Endodermal cell (in vitro differentiated cells): ENCODE data around the gene LHFPL2. TPM values are rescaled to one million over a fixed set of nuclear protein-coding genes. Genes with fewer than 3 reads are reported as not detected.
"Not testable (repeated sequence)": the region's sequence is repeated elsewhere in the genome, so short reads cannot be mapped to it uniquely, and the experiment has no call there.

Experiments used
- DNase-seq: peaks from one replicate; pipeline ENCODE4 v3.0.0-alpha.2; 2017
- H3K27ac ChIP-seq: 2 replicates; pipeline ENCODE4 v1.5.1; 2013; ENCODE audit warnings: mild to moderate bottlenecking, low read depth, low read length, moderate library complexity
- H3K27me3 ChIP-seq: 2 replicates; pipeline ENCODE4 v1.6.1; 2013; ENCODE audit warnings: mild to moderate bottlenecking, low read length, moderate library complexity; ENCODE audit not compliant: insufficient read depth, control insufficient read depth, poor library complexity, severe bottlenecking
- H3K36me3 ChIP-seq: 2 replicates; pipeline ENCODE4 v1.7.0; 2013; ENCODE audit warnings: mild to moderate bottlenecking, low read length, moderate library complexity; ENCODE audit not compliant: control insufficient read depth, insufficient read depth
- H3K4me1 ChIP-seq: one replicate; pipeline ENCODE4 v1.7.0; 2013; ENCODE audit warnings: low read length; ENCODE audit not compliant: control insufficient read depth, insufficient read depth
- H3K4me3 ChIP-seq: 2 replicates; pipeline ENCODE4 v1.5.1; 2013; ENCODE audit warnings: mild to moderate bottlenecking, low read length, moderate library complexity
- H3K9ac ChIP-seq: 2 replicates; pipeline ENCODE4 v1.6.1; 2013; ENCODE audit warnings: mild to moderate bottlenecking, low read length, moderate library complexity; ENCODE audit not compliant: poor library complexity, severe bottlenecking; ENCODE audit errors: extremely low read depth
- H3K9me3 ChIP-seq: 2 replicates; pipeline ENCODE4 v1.6.1; 2013; ENCODE audit warnings: mild to moderate bottlenecking, low read length, moderate library complexity; ENCODE audit not compliant: control insufficient read depth
- H3K27ac Mint-ChIP-seq: 2 replicates; pipeline ENCODE4 v1.8.0; 2020; ENCODE audit warnings: mixed read lengths
- H3K27me3 Mint-ChIP-seq: 2 replicates; pipeline ENCODE4 v1.8.0; 2021; ENCODE audit warnings: mild to moderate bottlenecking, mixed read lengths; ENCODE audit not compliant: insufficient read depth
- H3K36me3 Mint-ChIP-seq: 2 replicates; pipeline ENCODE4 v1.8.0; 2020; ENCODE audit warnings: low read depth, mixed read lengths
- H3K4me1 Mint-ChIP-seq: 2 replicates; pipeline ENCODE4 v1.8.0; 2020; ENCODE audit warnings: mixed read lengths
- H3K4me3 Mint-ChIP-seq: 2 replicates; pipeline ENCODE4 v1.8.0; 2020; ENCODE audit warnings: mild to moderate bottlenecking, moderate library complexity, mixed read lengths
- H3K9me3 Mint-ChIP-seq: 2 replicates; pipeline ENCODE4 v1.8.0; 2020; ENCODE audit warnings: mild to moderate bottlenecking, mixed read lengths
- CTCF ChIP-seq: fragments of 200-600 bp; sonication (generic); conservative IDR thresholded peaks from 2 replicates; pipeline ENCODE4 v1.5.0; 2021; ENCODE audit warnings: antibody characterized with exemption, mild to moderate bottlenecking
- WGBS, 2 experiments: methylation state at CpG; one replicate each; pipeline versions ENCODE4 v1.1.5 to v1.1.7; 2013; ENCODE audit warnings: missing lambda C conversion rate in 2 of 2, mixed read lengths in 1 of 2; ENCODE audit not compliant: insufficient coverage in 1 of 2, insufficient read length in 1 of 2; 5-methylcytosine and 5-hydroxymethylcytosine counted together
- total RNA-seq, 2 donors: library from RNA; stranded (reverse); fragmentation: NEBNext Ultra II Directional in 1 of 2; extraction: Animal tissue kit (Norgen Biotek cat#: 25700) in 1 of 2; gene quantifications; 2 replicates in 1 of 2; 3 replicates in 1 of 2; pipeline ENCODE4 v1.2.1, GENCODE V29; 2021

LHFPL2 gene
- total RNA-seq, 2 donors from 2014 or later, result 136 to 238 TPM

DNA sequence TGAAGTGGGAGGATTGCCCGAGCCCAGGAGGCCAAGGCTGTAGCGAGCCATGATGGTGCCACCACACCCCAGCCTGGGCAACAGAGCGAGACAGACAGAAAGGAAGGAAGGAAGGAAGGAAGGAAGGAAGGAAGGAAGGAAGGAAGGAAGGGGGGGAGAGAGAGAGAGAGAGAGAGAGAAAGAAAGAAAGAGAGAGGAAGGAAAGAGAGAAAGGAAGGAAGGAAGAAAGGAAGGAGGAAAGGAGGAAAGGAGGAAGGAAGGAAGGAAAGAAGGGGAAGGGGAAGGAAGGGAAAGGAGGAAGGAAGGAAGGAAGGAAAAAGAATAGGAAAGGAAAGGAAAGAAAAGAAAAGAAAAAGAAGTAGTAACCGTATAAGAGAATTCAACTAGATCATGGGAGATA is 20.8 kb upstream of the LHFPL2 start:
- peaks cover 5% of the 10 kb centered on the region for H3K4me1 ChIP-seq
- no peak for TF ChIP-seq CTCF
- peaks cover 18% of the 10 kb centered on the region for H3K4me1 Mint-ChIP-seq
- no peaks in the 10 kb centered on the region for H3K9me3 Mint-ChIP-seq
- no peaks in the 10 kb centered on the region for H3K36me3 Mint-ChIP-seq
- H3K9ac ChIP-seq, result no peak overlapping the region
- H3K27ac ChIP-seq, result no peak overlapping the region
- no peak overlapping the region for H3K4me3 ChIP-seq
- no peaks in the 10 kb centered on the region for H3K27me3 Mint-ChIP-seq
- H3K4me3 Mint-ChIP-seq, result no peak overlapping the region
- H3K27ac Mint-ChIP-seq, result no peak overlapping the region
- H3K9me3 ChIP-seq, result no peaks in the 10 kb centered on the region
- no peaks in the 10 kb centered on the region for H3K36me3 ChIP-seq
- no peak for DNase-seq
- WGBS, 2 experiments, result 98 to 100% methylated on average over 2 to 4 of the region's 4 CpGs
- no peaks in the 10 kb centered on the region for H3K27me3 ChIP-seq

DNA sequence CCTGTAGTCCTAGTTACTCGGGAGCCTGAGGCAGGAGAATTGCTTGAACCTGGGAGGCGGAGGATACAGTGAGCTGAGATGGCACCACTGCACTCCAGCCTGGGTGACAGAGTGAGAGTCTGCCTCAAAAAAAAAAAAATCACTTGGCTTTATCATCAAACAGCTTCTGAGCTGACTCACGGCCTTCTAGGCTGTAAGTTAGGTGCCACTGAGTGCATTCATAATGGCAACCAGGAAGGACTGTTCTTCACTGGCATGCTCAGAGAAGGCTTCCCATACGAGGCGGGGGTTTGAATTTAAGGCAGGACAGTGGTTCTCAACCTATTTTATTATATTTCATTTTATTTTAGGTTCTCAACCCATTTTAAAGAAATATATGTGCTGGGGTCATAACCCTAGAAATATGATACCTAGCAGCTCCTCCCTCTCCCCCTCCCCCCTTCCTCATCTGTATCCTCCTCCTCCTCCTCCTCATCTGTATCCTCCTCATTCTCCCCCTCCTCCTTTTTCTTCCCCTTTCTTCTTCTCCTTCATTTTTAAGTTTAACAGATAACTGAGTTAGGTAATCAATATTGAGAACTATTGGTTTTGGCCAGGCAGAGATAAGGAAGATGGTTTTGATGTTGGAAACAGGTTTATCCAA is 19.0 kb upstream of the LHFPL2 start:
- TF ChIP-seq CTCF, result no peak
- Mint-ChIP-seq H3K4me1 (peaks cover 13% of the 10 kb centered on the region), H3K27ac (no peak overlapping the region), H3K9me3 (no peaks in the 10 kb centered on the region), H3K36me3 (no peaks in the 10 kb centered on the region), H3K27me3 (no peaks in the 10 kb centered on the region), H3K4me3 (no peak overlapping the region)
- Histone ChIP-seq H3K4me1 (peaks cover 5% of the 10 kb centered on the region), H3K36me3 (no peaks in the 10 kb centered on the region), H3K27me3 (no peaks in the 10 kb centered on the region), H3K27ac (no peak overlapping the region), H3K4me3 (no peak overlapping the region), H3K9me3 (no peaks in the 10 kb centered on the region), H3K9ac (no peak overlapping the region)
- 95 to 100% methylated on average over 4 to 5 of the region's 5 CpGs for WGBS, 2 experiments
- no peak for DNase-seq

DNA sequence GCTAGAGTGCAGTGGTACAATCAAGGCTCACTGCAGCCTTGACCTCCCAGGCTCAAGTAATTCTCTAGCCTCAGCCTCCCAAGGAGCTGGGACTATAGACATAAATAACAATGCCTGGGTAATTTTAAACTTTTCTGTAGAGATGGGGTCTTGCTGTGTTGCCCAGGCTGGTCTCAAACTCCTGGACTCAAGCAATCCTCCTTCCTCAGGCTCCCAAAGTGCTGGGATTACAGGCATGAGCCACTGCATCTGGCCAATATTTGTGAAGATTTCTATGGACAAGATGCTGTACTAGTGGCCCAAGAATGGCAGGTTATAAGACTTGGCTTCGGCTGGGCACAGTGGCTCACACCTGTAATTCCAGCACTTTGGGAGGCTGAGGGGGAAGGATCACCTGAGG is 18.4 kb upstream of the LHFPL2 start:
- peaks cover 13% of the 10 kb centered on the region for H3K4me1 Mint-ChIP-seq
- not testable (repeated sequence) for H3K27ac Mint-ChIP-seq, H3K9ac ChIP-seq, H3K27me3 Mint-ChIP-seq, H3K9me3 Mint-ChIP-seq, H3K27me3 ChIP-seq, H3K4me3 ChIP-seq, H3K27ac ChIP-seq, DNase-seq, H3K4me3 Mint-ChIP-seq, H3K36me3 Mint-ChIP-seq, H3K36me3 ChIP-seq, H3K4me1 ChIP-seq, H3K9me3 ChIP-seq
- 91% methylated on average over 1 of the region's 1 CpG; no CpG with 5 or more reads in 1 of the 2 experiments for WGBS, 2 experiments

DNA sequence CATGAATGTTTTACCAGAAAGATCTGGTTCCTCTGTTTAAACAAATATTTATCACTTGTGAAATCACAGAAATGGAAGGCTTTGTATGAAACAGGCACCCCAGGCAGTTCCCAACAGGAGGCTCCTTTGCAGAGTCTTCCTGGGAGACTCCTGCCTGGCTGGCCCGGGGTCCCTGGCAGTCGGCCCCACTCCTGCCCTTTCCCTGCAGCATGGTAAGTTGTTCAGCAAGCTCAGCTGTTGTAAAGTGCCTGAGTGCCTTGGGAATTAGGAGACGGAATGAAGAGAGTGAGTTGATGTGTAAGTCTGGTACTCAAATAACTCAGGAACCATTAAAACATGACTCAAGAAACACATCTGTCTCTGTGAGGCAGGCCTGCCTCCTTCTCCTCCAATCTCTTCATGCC is 17.5 kb upstream of the LHFPL2 start:
- Histone ChIP-seq H3K9me3 (no peaks in the 10 kb centered on the region), H3K4me1 (peaks cover 5% of the 10 kb centered on the region), H3K27ac (no peak overlapping the region), H3K36me3 (no peaks in the 10 kb centered on the region), H3K9ac (no peak overlapping the region), H3K4me3 (no peak overlapping the region), H3K27me3 (no peaks in the 10 kb centered on the region)
- H3K9me3 Mint-ChIP-seq, result no peaks in the 10 kb centered on the region
- H3K4me3 Mint-ChIP-seq, result no peak overlapping the region
- peak overlapping the region; percentile 7 for H3K27ac Mint-ChIP-seq
- no peaks in the 10 kb centered on the region for H3K36me3 Mint-ChIP-seq
- H3K4me1 Mint-ChIP-seq, result peaks cover 13% of the 10 kb centered on the region
- TF ChIP-seq CTCF, result no peak
- 81% methylated on average over 3 of the region's 3 CpGs; no CpG with 5 or more reads in 1 of the 2 experiments for WGBS, 2 experiments
- no peaks in the 10 kb centered on the region for H3K27me3 Mint-ChIP-seq
- peak; percentile 61 for DNase-seq
